Parathyroid adenoma (tissue), 2 donors: ENCODE results near the gene BRMS1.

ENCODE experiments used
- H2AFZ ChIP-seq: fragments of 300-600 bp; sonication (generic); one replicate; pipeline ENCODE4 v1.7.0; 2017; ENCODE audit warnings: antibody characterized with exemption, mild to moderate bottlenecking
- H3K27ac ChIP-seq: fragments of 300-600 bp; sonication (generic); one replicate; pipeline ENCODE4 v1.7.0; 2017
- H3K27me3 ChIP-seq: fragments of 300-600 bp; sonication (generic); one replicate; pipeline ENCODE4 v1.7.0; 2017; ENCODE audit warnings: low read length; ENCODE audit not compliant: control insufficient read depth, insufficient read depth
- H3K36me3 ChIP-seq: fragments of 300-600 bp; sonication (generic); one replicate; pipeline ENCODE4 v1.7.0; 2017; ENCODE audit warnings: low read length; ENCODE audit not compliant: control insufficient read depth, insufficient read depth
- H3K4me1 ChIP-seq: fragments of 300-600 bp; sonication (generic); one replicate; pipeline ENCODE4 v1.7.0; 2017; ENCODE audit warnings: control low read depth
- H3K4me2 ChIP-seq: fragments of 300-600 bp; sonication (generic); one replicate; pipeline ENCODE4 v1.7.0; 2017; ENCODE audit warnings: low read length
- H3K4me3 ChIP-seq: fragments of 300-600 bp; sonication (generic); one replicate; pipeline ENCODE4 v1.7.0; 2017; ENCODE audit warnings: low read depth, low read length
- H3K79me2 ChIP-seq: fragments of 300-600 bp; sonication (generic); one replicate; pipeline ENCODE4 v1.7.0; 2017; ENCODE audit warnings: control low read depth
- H3K9ac ChIP-seq: fragments of 300-600 bp; sonication (generic); one replicate; pipeline ENCODE4 v1.7.0; 2017; ENCODE audit warnings: mild to moderate bottlenecking
- H3K9me3 ChIP-seq: fragments of 300-600 bp; sonication (generic); one replicate; pipeline ENCODE4 v1.7.0; 2017; ENCODE audit warnings: low read length; ENCODE audit not compliant: control insufficient read depth
- CTCF ChIP-seq: fragments of 300-600 bp; sonication (generic); IDR thresholded peaks from one replicate; pipeline ENCODE4 v1.7.0; 2017; ENCODE audit warnings: antibody characterized with exemption, mild to moderate bottlenecking
- donor health status: primary hyperparathyroidism.

BRMS1 gene

GRCh38 chr11:66310324-66310723 is 34.6 kb downstream of the BRMS1 start:
- Histone ChIP-seq H3K4me2 (no peak overlapping the region), H2AFZ (no peak overlapping the region), H3K27ac (no peak overlapping the region), H3K27me3 (no peaks in the 10 kb centered on the region), H3K4me3 (no peak overlapping the region), H3K79me2 (no peaks in the 10 kb centered on the region), H3K36me3 (no peaks in the 10 kb centered on the region), H3K9me3 (no peaks in the 10 kb centered on the region), H3K4me1 (no peaks in the 10 kb centered on the region), H3K9ac (no peak overlapping the region)
- TF ChIP-seq CTCF = no peak

GRCh38 chr11:66309475-66309874 is 35.4 kb downstream of the BRMS1 start:
- Histone ChIP-seq H3K27me3 (no peaks in the 10 kb centered on the region), H3K4me3 (no peak overlapping the region), H3K36me3 (no peaks in the 10 kb centered on the region), H3K4me1 (no peaks in the 10 kb centered on the region), H2AFZ (no peak overlapping the region), H3K9me3 (no peaks in the 10 kb centered on the region), H3K79me2 (no peaks in the 10 kb centered on the region), H3K9ac (no peak overlapping the region), H3K4me2 (no peak overlapping the region), H3K27ac (no peak overlapping the region)
- no peak for TF ChIP-seq CTCF

GRCh38 chr11:66302656-66303055 is 42.2 kb downstream of the BRMS1 start:
- Histone ChIP-seq H3K27ac (no peak overlapping the region), H3K9ac (no peak overlapping the region), H3K4me1 (no peaks in the 10 kb centered on the region), H3K27me3 (no peaks in the 10 kb centered on the region), H2AFZ (no peak overlapping the region), H3K36me3 (no peaks in the 10 kb centered on the region), H3K4me3 (no peak overlapping the region), H3K79me2 (no peaks in the 10 kb centered on the region), H3K4me2 (no peak overlapping the region), H3K9me3 (no peaks in the 10 kb centered on the region)
- TF ChIP-seq CTCF = no peak

- Histone ChIP-seq H3K9me3 (no peaks in the 10 kb centered on the region), H3K4me3 (no peak overlapping the region), H3K9ac (no peak overlapping the region), H3K27me3 (no peaks in the 10 kb centered on the region), H3K36me3 (no peaks in the 10 kb centered on the region), H3K27ac (no peak overlapping the region), H3K79me2 (no peaks in the 10 kb centered on the region), H3K4me1 (no peaks in the 10 kb centered on the region), H2AFZ (no peak overlapping the region), H3K4me2 (no peak overlapping the region)
- TF ChIP-seq CTCF = no peak
These were observed 45.7 kb downstream of the BRMS1 start for GRCh38 chr11:66299186-66299585.

GRCh38 chr11:66297610-66298009 is 47.3 kb downstream of the BRMS1 start:
- Histone ChIP-seq H3K79me2 (no peaks in the 10 kb centered on the region), H3K4me1 (no peaks in the 10 kb centered on the region), H3K36me3 (no peaks in the 10 kb centered on the region), H3K4me2 (no peak overlapping the region), H3K9me3 (no peaks in the 10 kb centered on the region), H3K9ac (no peak overlapping the region), H2AFZ (no peak overlapping the region), H3K27me3 (no peaks in the 10 kb centered on the region), H3K4me3 (no peak overlapping the region), H3K27ac (no peak overlapping the region)
- no peak for TF ChIP-seq CTCF
